ENCODE data around the gene PIP. TPM values are rescaled to one million over a fixed set of nuclear protein-coding genes. Genes with fewer than 3 reads are reported as not detected.
A peak's percentile ranks its signal among the peaks of the same experiment; 100 is the strongest.
"Not testable (repeated sequence)": the region's sequence is repeated elsewhere in the genome, so short reads cannot be mapped to it uniquely, and the experiment has no call there.

PIP gene
- total and polyA plus RNA-seq, 2 donors: 0.28 to 6.5 TPM

DNA sequence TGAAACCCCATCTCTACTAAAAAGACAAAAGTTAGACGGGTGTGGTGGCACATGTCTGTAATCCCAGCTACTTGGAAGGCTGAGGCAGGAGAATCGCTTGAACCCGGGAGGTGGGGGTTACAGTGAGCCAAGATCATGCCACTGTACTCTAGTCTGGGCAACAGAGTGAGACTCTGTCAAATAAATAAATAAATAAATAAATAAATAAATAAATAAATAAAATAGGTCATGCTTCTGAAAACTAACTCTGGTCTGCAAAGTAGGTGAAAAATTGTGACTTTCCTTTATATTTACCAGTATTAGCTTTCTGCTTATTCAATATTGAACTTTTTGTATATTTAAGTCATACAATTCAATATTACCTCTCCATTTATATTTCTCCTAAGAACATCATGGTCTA is 26.7 kb downstream of the PIP start:
- not testable (repeated sequence) for H3K9me3 ChIP-seq (ENCODE audit: control insufficient read depth in 2 of 2, insufficient read depth in 1 of 2, low read length in 1 of 2); H3K4me1 ChIP-seq (ENCODE audit: control insufficient read depth in 2 of 2, insufficient read depth in 2 of 2, low read length in 2 of 2); H3K27me3 ChIP-seq (ENCODE audit: control insufficient read depth in 2 of 2, insufficient read depth in 1 of 2, low read length in 1 of 2); H3K4me3 ChIP-seq (ENCODE audit: low read length in 2 of 2); H3K36me3 ChIP-seq (ENCODE audit: control insufficient read depth in 2 of 2, insufficient read depth in 2 of 2, low read length in 1 of 2); H3K27ac ChIP-seq (ENCODE audit: low read depth in 1 of 2, low read length in 1 of 2); DNase-seq (ENCODE audit: low read depth in 6 of 9, low spot score in 9 of 9)
- over 99% methylated on average over 3 of the region's 3 CpGs for WGBS

DNA sequence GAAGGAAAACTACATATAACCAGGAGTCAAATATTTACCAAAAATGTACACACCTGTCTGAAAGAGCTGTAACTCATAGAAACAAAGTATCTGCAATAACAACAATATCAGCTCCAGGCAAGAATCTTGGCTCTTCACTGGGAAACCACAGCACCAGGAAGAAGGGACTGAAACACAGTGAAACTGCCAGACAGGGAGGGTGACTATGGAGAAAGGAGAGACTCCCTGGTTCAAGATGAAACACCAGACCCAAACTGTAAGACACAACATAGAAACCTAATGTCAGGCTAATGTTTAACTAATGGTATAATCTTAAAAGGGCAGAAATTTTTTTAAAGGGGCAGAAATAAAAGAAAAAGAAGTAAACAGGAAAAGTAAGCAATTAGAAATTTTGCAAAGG is 39.8 kb downstream of the PIP start:
- Histone ChIP-seq H3K9me3 (ENCODE audit: control insufficient read depth in 2 of 2, insufficient read depth in 1 of 2, low read length in 1 of 2) (no peaks in the 10 kb centered on the region), H3K36me3 (ENCODE audit: control insufficient read depth in 2 of 2, insufficient read depth in 2 of 2, low read length in 1 of 2) (no peaks in the 10 kb centered on the region), H3K27ac (ENCODE audit: low read depth in 1 of 2, low read length in 1 of 2) (no peak overlapping the region), H3K27me3 (ENCODE audit: control insufficient read depth in 2 of 2, insufficient read depth in 1 of 2, low read length in 1 of 2) (no peaks in the 10 kb centered on the region), H3K4me1 (ENCODE audit: control insufficient read depth in 2 of 2, insufficient read depth in 2 of 2, low read length in 2 of 2) (no peaks in the 10 kb centered on the region), H3K4me3 (ENCODE audit: low read length in 2 of 2) (no peak overlapping the region)
- DNase-seq (ENCODE audit: low read depth in 6 of 9, low spot score in 9 of 9): no peak

DNA sequence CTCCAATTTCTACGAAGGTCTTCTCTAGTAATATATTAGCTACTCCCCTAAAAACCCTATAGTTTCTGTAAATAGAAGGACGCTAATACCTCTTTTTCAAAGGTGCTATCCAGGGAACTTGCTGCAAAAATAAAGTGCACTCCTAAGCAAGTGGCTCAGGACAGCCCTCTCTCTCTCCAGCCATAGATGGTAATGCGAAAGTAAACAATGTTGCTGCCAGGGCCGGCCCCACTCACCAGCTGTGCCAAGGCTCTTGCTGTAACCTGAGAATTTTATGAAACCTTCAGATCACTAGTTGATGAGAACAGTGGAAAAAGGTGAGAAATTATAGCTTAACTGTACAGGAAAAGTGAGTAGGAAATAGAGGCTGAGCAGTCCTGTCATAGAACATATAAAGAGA is 40.5 kb downstream of the PIP start:
- DNase-seq (ENCODE audit: low read depth in 6 of 9, low spot score in 9 of 9): peak in 1 of 9 donors; percentile 8
- WGBS: 71% methylated on average over 4 of the region's 4 CpGs
- no peaks in the 10 kb centered on the region for H3K4me1 ChIP-seq (ENCODE audit: control insufficient read depth in 2 of 2, insufficient read depth in 2 of 2, low read length in 2 of 2)
- no peaks in the 10 kb centered on the region for H3K27me3 ChIP-seq (ENCODE audit: control insufficient read depth in 2 of 2, insufficient read depth in 1 of 2, low read length in 1 of 2)
- no peaks in the 10 kb centered on the region for H3K36me3 ChIP-seq (ENCODE audit: control insufficient read depth in 2 of 2, insufficient read depth in 2 of 2, low read length in 1 of 2)
- H3K9me3 ChIP-seq (ENCODE audit: control insufficient read depth in 2 of 2, insufficient read depth in 1 of 2, low read length in 1 of 2): no peaks in the 10 kb centered on the region
- H3K4me3 ChIP-seq (ENCODE audit: low read length in 2 of 2): no peak overlapping the region
- H3K27ac ChIP-seq (ENCODE audit: low read depth in 1 of 2, low read length in 1 of 2): no peak overlapping the region

DNA sequence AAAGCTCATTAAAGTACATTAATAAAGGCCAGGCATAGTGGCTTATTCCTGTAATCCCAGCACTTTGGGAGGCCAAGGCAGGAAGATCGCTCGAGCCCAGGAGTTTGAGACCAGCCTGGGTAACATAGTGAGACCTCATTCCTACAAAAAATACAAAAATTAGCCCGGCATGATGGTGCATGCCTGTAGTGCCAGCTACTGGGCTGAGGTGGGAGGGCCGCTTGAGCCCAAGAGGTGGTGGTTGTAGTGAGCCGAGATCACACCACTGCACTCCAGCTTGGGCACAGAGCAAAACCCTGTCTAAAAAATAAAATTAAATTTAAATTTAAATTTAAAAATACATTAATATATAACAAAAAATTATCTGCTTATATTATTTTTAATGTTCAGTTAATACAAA is 44.3 kb downstream of the PIP start:
- Histone ChIP-seq H3K27me3 (ENCODE audit: control insufficient read depth in 2 of 2, insufficient read depth in 1 of 2, low read length in 1 of 2) (no peaks in the 10 kb centered on the region), H3K4me3 (ENCODE audit: low read length in 2 of 2) (no peak overlapping the region), H3K36me3 (ENCODE audit: control insufficient read depth in 2 of 2, insufficient read depth in 2 of 2, low read length in 1 of 2) (no peaks in the 10 kb centered on the region), H3K27ac (ENCODE audit: low read depth in 1 of 2, low read length in 1 of 2) (no peak overlapping the region), H3K4me1 (ENCODE audit: control insufficient read depth in 2 of 2, insufficient read depth in 2 of 2, low read length in 2 of 2) (no peaks in the 10 kb centered on the region), H3K9me3 (ENCODE audit: control insufficient read depth in 2 of 2, insufficient read depth in 1 of 2, low read length in 1 of 2) (no peaks in the 10 kb centered on the region)
- DNase-seq (ENCODE audit: low read depth in 6 of 9, low spot score in 9 of 9): no peak
- WGBS: 97% methylated on average over 5 of the region's 5 CpGs

- Histone ChIP-seq H3K27me3 (ENCODE audit: control insufficient read depth in 2 of 2, insufficient read depth in 1 of 2, low read length in 1 of 2) (no peaks in the 10 kb centered on the region), H3K27ac (ENCODE audit: low read depth in 1 of 2, low read length in 1 of 2) (no peak overlapping the region), H3K4me3 (ENCODE audit: low read length in 2 of 2) (no peak overlapping the region), H3K36me3 (ENCODE audit: control insufficient read depth in 2 of 2, insufficient read depth in 2 of 2, low read length in 1 of 2) (no peaks in the 10 kb centered on the region), H3K4me1 (ENCODE audit: control insufficient read depth in 2 of 2, insufficient read depth in 2 of 2, low read length in 2 of 2) (no peaks in the 10 kb centered on the region), H3K9me3 (ENCODE audit: control insufficient read depth in 2 of 2, insufficient read depth in 1 of 2, low read length in 1 of 2) (no peaks in the 10 kb centered on the region)
- DNase-seq (ENCODE audit: low read depth in 6 of 9, low spot score in 9 of 9): no peak
- 95% methylated on average over 2 of the region's 2 CpGs for WGBS
Observed at GRCh38 chr7:143177374-143178119, 45.7 kb downstream of the PIP start.

DNA sequence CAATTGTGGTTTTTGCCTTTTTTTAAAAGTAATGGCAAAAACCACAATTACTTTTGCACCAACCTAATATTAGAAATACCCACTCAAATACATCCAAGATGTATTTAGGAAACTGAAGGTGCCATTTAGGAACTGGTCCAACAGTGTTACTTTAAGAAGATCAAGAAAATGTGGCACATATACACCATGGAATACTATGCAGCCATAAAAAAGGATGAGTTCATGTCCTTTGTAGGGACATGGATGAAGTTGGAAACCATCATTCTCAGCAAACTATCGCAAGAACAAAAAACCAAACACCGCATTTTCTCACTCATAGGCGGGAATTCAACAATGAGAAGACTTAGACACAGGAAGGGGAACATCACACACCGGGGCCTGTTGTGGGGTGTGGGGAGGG is 48.9 kb downstream of the PIP start:
- H3K36me3 ChIP-seq (ENCODE audit: control insufficient read depth in 2 of 2, insufficient read depth in 2 of 2, low read length in 1 of 2); H3K27me3 ChIP-seq (ENCODE audit: control insufficient read depth in 2 of 2, insufficient read depth in 1 of 2, low read length in 1 of 2); DNase-seq (ENCODE audit: low read depth in 6 of 9, low spot score in 9 of 9); H3K4me1 ChIP-seq (ENCODE audit: control insufficient read depth in 2 of 2, insufficient read depth in 2 of 2, low read length in 2 of 2); H3K9me3 ChIP-seq (ENCODE audit: control insufficient read depth in 2 of 2, insufficient read depth in 1 of 2, low read length in 1 of 2); H3K4me3 ChIP-seq (ENCODE audit: low read length in 2 of 2); H3K27ac ChIP-seq (ENCODE audit: low read depth in 1 of 2, low read length in 1 of 2): not testable (repeated sequence)
- 97% methylated on average over 4 of the region's 4 CpGs for WGBS

- DNase-seq (ENCODE audit: low read depth in 6 of 9, low spot score in 9 of 9): peak in 2 of 9 donors; percentile 3 to 6
- Histone ChIP-seq H3K27ac (ENCODE audit: low read depth in 1 of 2, low read length in 1 of 2) (no peak overlapping the region), H3K36me3 (ENCODE audit: control insufficient read depth in 2 of 2, insufficient read depth in 2 of 2, low read length in 1 of 2) (no peaks in the 10 kb centered on the region), H3K4me3 (ENCODE audit: low read length in 2 of 2) (no peak overlapping the region), H3K27me3 (ENCODE audit: control insufficient read depth in 2 of 2, insufficient read depth in 1 of 2, low read length in 1 of 2) (no peaks in the 10 kb centered on the region), H3K9me3 (ENCODE audit: control insufficient read depth in 2 of 2, insufficient read depth in 1 of 2, low read length in 1 of 2) (no peaks in the 10 kb centered on the region), H3K4me1 (ENCODE audit: control insufficient read depth in 2 of 2, insufficient read depth in 2 of 2, low read length in 2 of 2) (no peaks in the 10 kb centered on the region)
- WGBS: 95% methylated on average over 2 of the region's 2 CpGs
Observed at GRCh38 chr7:143181349-143181748, 49.5 kb downstream of the PIP start.

DNA sequence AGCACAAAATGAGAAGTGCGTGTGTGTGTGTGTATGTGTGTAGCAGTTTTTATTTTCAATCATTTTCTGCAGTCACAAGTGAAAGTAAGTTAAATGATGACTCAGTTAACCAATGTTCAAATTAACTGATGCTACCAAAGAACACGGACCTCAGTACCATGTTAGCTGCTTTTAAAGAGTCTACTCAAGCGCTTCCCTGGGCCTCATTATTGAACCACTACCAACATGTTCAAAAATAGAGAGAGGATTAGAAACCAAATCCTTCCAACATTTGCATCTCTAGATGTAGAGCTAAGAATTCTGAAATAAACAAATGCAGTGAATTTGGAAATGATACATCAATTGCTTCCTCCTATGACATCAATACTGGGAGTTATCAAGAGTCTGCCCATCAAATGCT is 51.1 kb downstream of the PIP start, which contains the start of gene TAS2R39:
Gene TAS2R39 (plus strand): TSS at position 396 of the 400 bp plus-strand sequence. CDS start 0 bp downstream, at position 396.
- no peak within 1 kb of the TSS for H3K4me3 ChIP-seq (ENCODE audit: low read length in 2 of 2)
- H3K9me3 ChIP-seq (ENCODE audit: control insufficient read depth in 2 of 2, insufficient read depth in 1 of 2, low read length in 1 of 2): no peaks in the 10 kb centered on the region
- no peak within 1 kb of the TSS for H3K27ac ChIP-seq (ENCODE audit: low read depth in 1 of 2, low read length in 1 of 2)
- no peaks in the 10 kb centered on the region for H3K27me3 ChIP-seq (ENCODE audit: control insufficient read depth in 2 of 2, insufficient read depth in 1 of 2, low read length in 1 of 2)
- no peaks in the 10 kb centered on the region for H3K4me1 ChIP-seq (ENCODE audit: control insufficient read depth in 2 of 2, insufficient read depth in 2 of 2, low read length in 2 of 2)
- WGBS: 93% methylated on average over 3 of the region's 3 CpGs
- DNase-seq (ENCODE audit: low read depth in 6 of 9, low spot score in 9 of 9): no peak
- no peaks in the 10 kb centered on the region for H3K36me3 ChIP-seq (ENCODE audit: control insufficient read depth in 2 of 2, insufficient read depth in 2 of 2, low read length in 1 of 2)

DNA sequence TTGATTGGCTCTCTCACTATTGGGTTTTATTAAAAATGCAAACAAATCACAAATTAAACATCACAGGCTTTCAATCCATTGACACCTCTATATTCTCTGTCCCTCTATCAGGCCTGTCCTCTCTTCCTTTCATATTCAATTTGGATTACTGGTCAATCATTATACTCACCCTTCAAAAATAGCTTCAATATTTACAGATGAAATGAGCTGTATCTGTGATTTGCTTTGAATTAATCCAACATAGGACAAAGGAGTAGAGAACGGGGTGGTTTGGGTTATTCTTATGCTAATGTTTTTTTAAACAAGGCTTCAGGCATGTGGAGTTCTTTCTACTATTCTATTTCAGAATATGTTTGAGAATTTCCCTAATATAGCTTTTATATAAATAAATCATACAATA is 53.7 kb downstream of the PIP start:
- H3K27ac ChIP-seq (ENCODE audit: low read depth in 1 of 2, low read length in 1 of 2): no peak overlapping the region
- H3K27me3 ChIP-seq (ENCODE audit: control insufficient read depth in 2 of 2, insufficient read depth in 1 of 2, low read length in 1 of 2): no peaks in the 10 kb centered on the region
- H3K9me3 ChIP-seq (ENCODE audit: control insufficient read depth in 2 of 2, insufficient read depth in 1 of 2, low read length in 1 of 2): no peaks in the 10 kb centered on the region
- H3K36me3 ChIP-seq (ENCODE audit: control insufficient read depth in 2 of 2, insufficient read depth in 2 of 2, low read length in 1 of 2): no peaks in the 10 kb centered on the region
- DNase-seq (ENCODE audit: low read depth in 6 of 9, low spot score in 9 of 9): no peak
- H3K4me1 ChIP-seq (ENCODE audit: control insufficient read depth in 2 of 2, insufficient read depth in 2 of 2, low read length in 2 of 2): no peaks in the 10 kb centered on the region
- H3K4me3 ChIP-seq (ENCODE audit: low read length in 2 of 2): no peak overlapping the region
- WGBS: 95% methylated on average over 1 of the region's 1 CpG
